Stimulated activated CD4-positive, alpha-beta T cell treated with anti-CD3 and anti-CD28 coated beads, TNF-alpha, amount 100 ng/mL, for 48 hours (primary cell): ENCODE data around the gene OXNAD1.

ENCODE experiments used
- DNase-seq, 3 donors: peaks; one replicate each; pipeline ENCODE4 v3.0.0-alpha.2; 2020; ENCODE audit warnings: low read depth in 3 of 3

Gene OXNAD1, protein sequence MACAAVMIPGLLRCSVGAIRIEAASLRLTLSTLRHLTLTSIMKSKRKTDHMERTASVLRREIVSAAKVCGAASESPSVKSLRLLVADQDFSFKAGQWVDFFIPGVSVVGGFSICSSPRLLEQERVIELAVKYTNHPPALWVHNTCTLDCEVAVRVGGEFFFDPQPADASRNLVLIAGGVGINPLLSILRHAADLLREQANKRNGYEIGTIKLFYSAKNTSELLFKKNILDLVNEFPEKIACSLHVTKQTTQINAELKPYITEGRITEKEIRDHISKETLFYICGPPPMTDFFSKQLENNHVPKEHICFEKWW

DNA sequence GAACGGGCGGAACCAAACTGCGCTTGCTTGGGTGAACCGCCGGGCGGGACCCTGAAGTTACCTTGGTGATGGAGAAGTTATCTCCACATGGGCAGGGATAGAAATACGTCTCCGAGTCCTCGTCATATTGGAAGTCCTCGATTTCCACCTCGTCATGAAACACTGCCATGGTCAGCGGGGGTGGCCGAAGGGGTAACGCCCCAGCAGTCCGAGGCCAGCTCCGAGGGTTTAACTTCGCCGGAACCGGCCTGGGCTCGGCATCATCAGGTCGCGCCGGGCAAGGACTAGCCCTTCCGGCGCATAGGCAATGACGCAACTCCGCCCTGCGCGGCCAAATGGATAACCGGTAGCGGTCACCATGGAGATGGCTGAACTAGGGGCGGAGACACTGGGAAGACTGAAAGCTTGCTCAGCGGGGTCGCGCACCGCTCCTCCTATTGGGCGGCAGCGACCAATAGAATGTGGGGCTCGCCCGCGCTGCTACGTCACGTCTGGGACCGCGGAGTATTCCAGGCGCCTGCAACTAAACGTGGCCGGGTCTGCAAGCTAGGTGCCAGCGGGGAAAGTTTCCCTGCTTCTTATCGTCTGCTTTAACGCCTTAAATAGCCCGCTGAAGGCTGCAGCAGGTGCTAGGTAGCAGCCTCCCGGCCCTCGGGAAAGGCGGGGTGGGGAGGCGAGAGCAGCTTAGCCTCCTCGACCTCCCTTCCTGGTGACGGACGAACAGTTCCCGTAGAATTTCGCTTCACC is at the start of gene OXNAD1, which contains the start of gene DPH3:
Gene OXNAD1 (plus strand): TSS at position 505 of the 747 bp plus-strand sequence. CDS start 5,741 bp downstream, outside the sequence.
Gene DPH3 (minus strand): TSS at position 236 of the 747 bp plus-strand sequence. CDS start 67 bp downstream, at position 169.
- DNase-seq, result peak; percentile 98 to 99 (median 98)

DNA sequence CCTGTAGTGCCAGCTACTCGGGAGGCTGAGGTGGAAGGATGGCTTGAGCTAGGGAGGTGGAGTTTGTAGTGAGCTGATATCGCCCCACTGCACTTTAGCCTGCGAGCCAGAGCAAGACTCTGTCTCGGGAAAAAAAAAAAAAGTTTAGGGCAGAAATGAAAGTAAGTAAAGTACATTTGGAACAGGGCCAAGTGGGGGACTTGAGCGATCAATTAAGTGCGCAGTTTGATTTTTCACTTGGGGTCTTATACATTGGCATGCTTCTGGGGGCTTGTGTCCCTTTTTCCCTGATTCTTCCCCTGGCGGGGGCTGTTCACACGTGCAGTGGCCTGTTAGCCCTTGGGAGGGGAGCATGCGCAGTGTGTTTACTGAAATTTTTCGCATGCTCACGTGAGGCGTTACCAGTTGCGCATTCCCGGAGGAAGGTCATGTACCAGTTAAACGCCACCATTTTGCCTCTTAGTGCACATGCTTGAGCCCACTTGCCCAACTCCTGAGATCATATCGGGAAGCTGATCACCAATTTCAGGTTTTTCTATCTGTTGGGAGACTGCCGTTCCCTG is 48.6 kb upstream of the OXNAD1 start:
- DNase-seq, result no peak

DNA sequence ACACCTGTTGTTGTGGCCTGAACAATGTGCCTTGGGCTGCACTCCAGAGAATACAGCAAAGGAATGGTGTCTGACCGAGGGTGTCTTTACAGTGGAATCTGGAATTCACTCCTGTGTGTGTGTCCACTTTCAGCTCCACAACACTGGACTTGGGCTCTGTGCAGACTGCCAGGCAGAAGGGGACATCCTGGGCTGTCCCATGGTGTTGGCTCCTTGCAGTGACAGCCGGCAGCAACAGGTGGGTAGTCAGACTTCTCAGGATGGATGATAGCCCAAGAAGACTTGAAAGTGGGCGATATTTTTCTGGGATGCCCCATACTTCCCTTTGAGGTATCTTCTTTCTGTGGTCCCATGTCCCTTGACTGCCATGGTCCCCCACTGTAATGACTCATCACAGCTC is 45.2 kb upstream of the OXNAD1 start:
- no peak for DNase-seq

DNA sequence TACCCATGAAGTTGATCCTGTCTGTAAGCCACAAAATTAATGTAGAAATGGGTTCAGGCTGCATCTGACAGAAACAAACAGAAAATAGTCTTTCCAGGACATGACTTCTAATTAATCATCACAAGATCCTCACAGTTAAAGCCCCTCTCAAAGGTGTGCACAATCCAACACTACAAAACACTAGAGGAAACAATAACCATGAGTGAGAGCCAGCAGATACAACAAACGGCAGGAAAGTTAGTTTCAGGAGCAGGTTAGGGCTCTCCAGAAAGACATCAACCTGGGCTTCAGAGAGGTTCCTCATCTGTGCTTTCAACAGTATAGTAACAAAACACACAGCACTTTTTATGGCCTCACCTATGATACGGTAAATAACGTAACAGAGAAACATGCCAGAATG is 43.0 kb upstream of the OXNAD1 start:
- no peak for DNase-seq

DNA sequence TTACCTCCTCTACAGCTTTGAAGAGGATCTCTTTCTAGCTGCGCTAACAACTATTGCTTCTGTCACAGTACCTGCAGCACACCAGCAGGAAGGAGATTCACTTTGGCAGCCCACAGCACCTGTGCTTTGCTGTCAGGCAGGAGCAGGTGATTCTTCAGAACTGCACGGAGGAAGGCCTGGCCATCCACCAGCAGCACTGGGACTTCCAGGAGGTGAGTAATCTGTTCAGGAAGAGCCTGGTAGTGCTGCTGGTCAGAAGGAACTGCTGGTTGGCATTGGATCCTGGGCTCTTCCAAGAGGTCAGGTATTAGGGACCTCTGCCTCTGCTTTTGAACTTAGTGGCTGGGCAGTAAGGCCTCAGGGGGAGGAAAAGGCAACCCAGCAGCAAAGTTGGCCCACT is 42.5 kb upstream of the OXNAD1 start:
- no peak for DNase-seq

DNA sequence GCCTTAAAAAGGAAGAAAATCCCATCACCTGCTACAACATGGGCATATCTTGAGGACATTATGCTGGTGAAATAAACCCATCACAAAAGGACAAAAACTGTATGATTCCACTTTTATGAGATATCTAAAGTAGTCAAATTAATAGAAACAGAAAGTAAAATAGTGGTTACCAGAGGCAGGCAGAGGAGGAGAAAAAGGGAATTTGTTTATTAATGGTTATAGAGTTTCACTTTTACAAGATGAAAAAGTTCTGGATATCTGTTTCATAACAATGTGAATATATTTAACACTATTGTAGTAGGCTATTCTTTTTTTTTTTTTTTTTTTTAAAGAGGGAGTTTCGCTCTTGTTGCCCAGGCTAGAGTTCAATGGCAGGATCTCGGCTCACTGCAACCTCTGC is 40.7 kb upstream of the OXNAD1 start:
- no peak for DNase-seq

DNA sequence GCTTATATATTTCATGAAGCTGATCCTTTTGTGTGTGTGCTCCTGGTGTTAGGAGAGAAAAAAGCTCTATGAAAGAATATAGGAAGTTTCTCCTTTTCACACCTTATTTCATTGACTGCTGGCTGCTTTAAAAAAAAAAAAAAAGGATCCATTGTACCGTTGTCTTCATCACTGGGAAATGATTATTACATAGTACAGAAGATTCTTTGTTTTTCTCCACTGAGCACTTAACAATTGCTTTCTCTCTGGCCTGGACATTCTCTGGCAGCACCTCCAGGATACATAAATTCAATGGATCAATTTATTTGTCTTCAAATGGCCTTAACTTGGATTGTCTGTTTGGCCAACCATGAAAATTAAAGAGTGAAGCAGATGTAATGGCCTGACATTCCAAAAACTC is 37.4 kb upstream of the OXNAD1 start:
- DNase-seq, result no peak

DNA sequence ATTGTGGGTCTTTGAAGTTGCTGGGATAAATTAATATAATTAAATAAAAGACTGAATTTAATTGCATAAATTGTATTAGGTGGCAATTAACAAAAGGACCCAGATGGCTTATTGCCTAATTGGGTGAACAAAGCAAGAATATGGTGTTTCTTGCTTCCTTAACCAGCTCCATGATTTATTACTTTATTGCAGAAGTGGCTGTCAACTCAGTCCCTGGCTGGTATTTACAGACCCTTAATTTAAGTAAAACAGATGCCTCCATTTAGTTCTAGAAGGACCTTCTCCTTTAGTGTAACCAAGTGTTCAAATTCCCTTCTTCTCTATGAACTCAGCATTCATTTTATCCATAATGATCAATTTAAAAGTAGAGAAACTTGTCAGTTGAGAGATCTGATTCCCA is 35.3 kb upstream of the OXNAD1 start:
- no peak for DNase-seq

DNA sequence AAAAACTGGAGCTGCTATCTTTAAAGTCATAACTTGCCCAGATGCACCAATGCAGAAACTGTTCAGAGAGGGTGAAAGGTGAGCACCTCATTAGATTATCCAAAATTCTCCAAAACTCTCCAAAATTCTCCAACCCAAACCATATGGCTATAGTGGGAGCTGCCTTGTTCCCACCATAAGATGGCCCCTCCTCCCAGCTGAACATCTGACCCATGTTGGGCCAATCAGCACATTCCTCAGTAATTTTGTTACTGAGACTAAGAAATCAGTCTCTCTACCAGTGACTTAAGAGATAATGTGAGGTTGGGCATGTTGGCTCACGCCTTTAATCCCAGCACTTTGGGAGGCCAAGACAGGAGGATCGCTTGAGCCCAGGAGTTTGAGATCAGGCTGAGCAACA is 33.0 kb upstream of the OXNAD1 start:
- DNase-seq, result no peak

DNA sequence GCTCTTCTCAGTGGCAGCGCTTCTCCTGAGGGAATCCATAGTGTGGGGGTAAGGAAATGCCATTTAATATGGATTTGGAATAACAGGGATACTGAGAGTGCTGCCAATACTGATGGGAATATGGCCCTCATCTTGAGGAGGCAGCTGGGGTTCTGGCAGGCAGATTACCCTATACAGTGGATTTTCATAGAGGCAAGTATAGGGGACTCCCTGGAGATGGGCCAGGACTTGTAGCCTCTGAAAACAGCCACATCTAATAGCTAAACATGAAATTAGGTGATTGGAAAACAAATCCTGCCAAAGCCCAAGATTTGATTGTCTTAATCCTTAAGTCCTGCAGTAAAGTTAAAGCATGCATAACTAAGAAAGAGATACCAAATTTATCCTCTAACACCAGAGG is 31.2 kb upstream of the OXNAD1 start:
- DNase-seq, result no peak

DNA sequence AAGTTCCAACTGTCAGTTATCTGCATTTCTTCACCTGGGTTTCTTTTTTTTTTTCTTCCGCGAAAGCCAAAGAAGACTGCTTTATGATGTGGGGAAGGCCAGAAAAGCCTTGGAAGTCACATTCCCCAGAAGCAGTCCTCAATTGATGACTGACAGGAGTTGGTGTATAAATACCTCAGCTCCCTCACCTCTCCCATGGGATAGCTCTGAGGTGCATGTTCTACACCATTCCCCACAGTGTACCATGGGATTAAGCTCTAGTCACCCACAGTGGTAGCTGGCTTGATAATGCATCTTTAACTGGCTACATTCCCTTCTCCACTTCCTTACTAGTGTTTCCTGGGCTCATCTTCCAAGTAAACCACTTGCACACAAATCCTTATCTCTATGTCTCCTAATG is 30.7 kb upstream of the OXNAD1 start:
- DNase-seq, result no peak

DNA sequence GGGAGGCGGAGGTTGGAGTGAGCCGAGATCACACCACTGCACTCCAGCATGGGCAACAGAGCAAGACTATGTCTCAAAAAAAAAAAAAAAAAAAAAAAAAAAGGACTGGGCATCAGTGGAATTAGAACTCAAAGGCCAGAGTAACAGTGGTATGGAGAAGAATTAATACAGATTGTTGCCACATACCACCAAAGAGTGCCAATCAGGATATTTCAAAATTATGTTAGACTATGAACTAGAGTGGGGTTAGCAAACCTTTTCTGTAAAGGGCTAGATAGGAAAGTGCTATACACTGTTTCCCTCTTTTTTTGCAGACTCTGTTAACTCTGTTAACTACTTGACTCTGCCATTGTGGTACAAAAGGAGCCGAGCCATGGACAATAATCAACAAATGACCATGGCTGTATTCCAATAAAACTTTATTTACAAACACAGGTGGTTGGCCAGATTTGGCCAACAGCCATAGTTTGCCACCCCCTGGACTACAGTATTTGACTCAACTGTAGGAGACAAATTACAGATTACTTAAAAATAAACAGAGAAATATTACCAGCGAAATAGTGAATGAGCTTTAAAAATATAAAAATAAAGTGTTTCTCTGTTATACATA is 28.9 kb upstream of the OXNAD1 start:
- DNase-seq, result no peak

DNA sequence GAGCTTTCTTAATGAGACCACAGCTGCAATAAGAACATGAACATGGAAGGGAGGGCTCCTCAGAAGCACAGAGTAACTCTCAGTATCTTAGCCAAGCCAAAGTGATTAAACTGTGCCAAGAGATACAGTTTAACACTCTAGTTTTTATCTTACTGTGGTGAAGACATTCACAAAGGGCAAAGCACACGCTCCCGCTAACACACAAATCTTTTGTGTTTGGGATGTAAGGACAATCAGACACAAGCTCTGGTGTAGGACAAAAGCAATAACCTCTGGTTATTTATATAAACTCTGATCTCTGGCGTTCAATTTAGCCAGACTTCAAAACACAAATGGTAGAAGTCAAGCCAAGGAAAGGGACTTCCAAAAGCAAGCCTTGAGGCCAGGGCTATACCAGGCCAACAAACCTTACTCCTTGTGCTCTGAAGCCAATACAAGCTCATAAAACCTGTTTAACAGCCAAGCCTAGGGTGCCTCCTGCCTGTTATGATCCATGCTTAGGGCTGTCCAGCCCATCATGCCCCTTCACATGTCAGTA is 28.1 kb upstream of the OXNAD1 start:
- no peak for DNase-seq

DNA sequence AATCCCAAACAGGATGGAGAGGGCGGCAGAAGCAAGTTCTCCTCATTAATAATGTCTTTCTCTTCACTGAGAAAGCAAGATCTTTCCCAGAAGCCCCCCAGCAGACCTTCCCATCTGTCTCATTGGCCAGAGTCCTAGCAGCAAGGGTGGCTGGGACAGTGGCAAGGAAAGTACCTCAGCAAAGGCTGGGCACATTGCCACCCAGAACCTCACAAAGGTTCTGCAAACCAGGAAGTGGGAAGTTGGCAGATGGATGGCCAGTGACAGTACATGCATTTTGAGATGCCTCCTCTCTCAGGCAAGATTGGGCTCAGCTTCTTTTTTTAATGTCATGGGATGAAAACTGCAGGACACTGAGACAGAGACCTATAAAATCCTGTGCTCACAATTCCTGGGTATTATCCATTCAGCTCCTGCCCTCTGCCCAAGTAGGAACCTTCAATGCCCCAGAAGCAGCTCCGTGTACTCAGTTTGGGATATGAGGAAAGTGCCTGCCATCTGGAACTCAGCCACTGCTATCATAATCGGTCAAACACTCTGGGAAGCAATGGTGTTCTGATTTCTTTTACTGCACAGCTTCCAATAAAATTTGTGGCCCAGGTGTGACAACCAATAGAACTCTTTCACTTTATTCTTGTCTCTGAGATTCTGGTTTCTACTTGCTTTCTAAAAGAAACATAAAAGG is 25.8 kb upstream of the OXNAD1 start:
- no peak for DNase-seq

DNA sequence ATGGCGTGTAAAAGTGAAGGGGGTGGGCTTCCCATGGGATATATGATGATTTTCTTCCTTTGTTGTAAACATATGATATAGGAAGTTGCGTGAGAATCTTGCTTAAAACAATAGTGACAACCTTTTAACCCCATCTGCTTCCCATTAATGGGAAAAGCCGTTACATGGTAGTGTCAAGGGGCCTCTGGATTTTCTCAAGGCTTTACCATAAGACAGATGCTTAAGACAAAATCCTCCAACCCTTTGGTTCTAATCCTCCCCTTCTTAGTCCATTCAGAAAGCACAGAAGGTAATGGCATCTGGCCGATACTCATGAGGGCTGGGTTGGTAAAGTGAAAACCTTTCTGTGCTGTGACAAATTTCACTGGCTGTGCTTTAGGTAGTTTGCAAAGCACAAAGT is 25.2 kb upstream of the OXNAD1 start:
- no peak for DNase-seq

DNA sequence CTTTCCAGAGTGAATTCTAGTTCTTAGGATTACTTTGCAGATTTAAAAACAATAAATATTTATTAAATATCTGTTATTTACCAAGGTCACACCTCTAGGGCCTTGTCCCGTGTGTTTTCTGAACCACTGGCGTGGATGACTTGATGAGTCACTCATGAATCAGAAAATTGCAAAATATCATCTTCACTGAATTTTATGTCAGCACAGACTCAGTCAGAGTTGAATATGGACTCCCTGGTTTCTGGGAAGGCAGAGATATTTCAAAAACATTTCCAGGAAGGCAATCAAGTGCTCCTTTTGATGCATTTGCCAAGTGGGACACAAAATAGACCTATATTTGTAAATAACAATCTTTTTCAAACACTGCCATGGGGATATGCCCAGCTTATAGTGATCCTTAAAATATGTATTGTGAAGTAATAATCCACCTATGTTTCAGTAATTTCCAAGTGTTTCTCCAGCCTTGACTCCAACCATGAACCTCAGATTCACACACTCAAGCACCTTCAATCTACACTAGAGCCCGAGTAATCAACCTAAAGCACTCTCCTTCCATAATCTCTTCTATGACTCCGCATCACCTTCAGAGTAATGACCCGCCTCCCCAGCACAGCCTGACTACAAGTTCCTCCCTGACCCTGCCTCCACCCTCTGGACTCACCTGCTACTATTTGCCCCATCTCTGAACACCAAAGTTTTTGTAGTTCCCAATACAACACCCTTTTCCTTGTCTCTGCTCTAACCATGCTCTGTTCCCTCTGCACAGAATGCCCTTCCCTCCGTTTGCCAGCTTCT is 24.6 kb upstream of the OXNAD1 start:
- DNase-seq, result no peak

DNA sequence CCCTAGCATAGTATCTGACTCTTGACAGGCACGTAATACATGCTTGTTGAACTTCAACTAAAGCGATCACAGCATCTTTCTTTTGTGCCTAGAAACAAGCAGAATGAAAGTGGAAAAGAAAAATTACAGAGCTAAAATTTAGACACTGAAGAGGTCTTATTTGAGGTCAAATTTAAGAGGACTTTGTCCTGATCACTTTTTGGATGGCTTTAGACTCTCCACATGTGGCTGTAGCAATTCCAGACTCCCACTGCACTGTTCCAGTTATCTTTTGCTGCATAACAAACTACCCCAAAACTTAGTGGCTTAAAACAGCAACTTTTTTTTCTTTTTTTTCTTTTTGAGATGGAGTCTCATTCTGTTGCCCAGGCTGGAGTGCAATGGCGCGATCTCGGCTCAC is 23.8 kb upstream of the OXNAD1 start:
- no peak for DNase-seq

DNA sequence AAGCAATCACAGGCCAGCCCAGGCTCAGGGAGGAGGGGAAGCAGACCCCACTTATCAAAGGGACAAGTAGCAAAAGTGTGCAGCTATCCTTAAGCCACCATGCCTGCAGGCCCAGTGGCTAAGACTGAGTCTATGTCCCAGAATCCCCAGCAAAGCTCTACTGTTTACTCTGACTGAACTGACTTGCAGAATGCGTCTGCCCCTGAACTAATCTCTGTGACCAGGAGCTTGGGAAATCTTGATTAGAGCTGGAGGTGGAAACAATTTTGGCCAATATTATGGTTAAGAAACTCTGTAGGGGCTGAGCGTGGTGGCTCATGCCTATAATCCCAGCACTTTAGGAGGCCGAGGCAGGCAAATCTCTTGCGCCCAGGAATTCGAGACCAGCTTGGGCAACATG is 22.8 kb upstream of the OXNAD1 start:
- DNase-seq, result no peak

DNA sequence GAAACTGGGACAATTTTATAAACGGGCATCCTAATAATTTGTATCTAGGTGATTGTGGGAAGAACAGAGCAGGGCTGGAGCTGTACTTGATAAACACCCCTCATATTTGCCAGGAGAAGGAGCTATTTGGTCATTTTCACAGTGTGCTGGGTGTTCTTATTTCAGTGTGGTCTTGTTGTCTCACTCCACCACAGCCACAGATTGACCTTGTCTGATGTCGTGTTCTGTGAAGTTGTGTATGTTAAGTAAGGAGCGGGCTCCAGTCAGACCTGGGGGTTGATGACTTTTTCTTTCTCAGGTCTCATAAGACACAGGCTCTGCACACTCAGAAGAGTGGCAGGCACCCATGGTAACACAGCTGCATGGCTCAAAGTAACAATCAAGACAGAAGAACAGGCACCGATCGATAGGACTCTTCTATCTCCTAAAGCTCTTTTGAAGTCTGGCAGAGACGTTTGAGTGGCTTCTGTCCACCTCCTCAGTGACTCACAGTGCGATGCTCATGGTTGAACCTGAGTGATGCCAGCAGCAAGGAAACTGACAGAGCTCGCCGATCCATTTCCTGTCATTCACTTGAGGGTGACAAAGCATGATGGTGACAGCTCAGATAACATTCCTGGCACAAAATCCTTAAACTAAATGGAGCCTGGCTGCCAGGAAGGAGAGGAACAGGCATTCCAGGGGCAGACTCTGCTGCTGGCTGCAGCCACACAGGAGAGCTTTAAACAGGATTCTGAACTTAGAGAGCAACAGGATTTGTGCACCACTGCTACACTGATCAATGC is 21.1 kb upstream of the OXNAD1 start:
- DNase-seq, result no peak

DNA sequence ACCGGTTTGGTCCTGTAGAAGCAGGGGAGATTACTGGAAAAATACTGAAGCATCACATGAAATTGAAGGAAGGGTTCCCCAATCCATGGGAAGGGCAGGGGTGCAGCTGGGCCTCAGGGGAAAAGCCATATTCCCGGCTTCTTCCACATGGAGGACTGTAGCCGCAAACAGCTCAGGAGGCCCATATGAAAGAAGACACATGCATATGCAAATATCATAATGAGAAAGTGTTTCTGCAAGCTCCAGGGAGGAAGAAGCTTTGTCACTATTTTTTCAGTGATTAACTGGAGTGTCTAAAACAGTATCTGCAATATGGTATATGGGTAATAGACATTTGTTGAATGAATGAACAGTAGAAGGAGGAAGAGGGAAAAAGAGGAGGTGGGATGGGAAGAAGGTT is 19.4 kb upstream of the OXNAD1 start:
- no peak for DNase-seq
